SU-DHL-6 (cell line): ENCODE measurements around the gene SCD5.

Source experiments
- H2AFZ ChIP-seq: fragments of 200-600 bp; sonication (generic); 2 replicates; pipeline ENCODE4 v1.6.1; 2014; ENCODE audit warnings: low read depth, mild to moderate bottlenecking, moderate library complexity, mixed read lengths, antibody characterized with exemption, low read length; ENCODE audit not compliant: severe bottlenecking
- H3F3A ChIP-seq: fragments of 200-600 bp; shearing (Covaris generic); 2 replicates; pipeline ENCODE4 v1.6.0; 2016; ENCODE audit warnings: antibody characterized with exemption, mild to moderate bottlenecking; ENCODE audit not compliant: insufficient read depth
- H3K27ac ChIP-seq: fragments of 200-600 bp; sonication (generic); 2 replicates; pipeline ENCODE4 v1.5.1; 2016; ENCODE audit warnings: low read depth, mild to moderate bottlenecking, low read length, moderate library complexity, mixed read lengths
- H3K27me3 ChIP-seq: fragments of 200-600 bp; sonication (generic), shearing (Covaris generic); 2 replicates; pipeline ENCODE4 v1.6.0; 2014; ENCODE audit warnings: mild to moderate bottlenecking, low read length
- H3K36me3 ChIP-seq: fragments of 200-600 bp; sonication (generic); 2 replicates; pipeline ENCODE4 v1.6.1; 2014; ENCODE audit warnings: mild to moderate bottlenecking, low read length, mixed read lengths
- H3K4me2 ChIP-seq: fragments of 300-600, 200-600 bp; shearing (Covaris generic), sonication (generic); 2 replicates; pipeline ENCODE4 v1.6.0; 2014; ENCODE audit warnings: low read length, low read depth, mild to moderate bottlenecking; ENCODE audit not compliant: poor library complexity, severe bottlenecking
- H3K4me3 ChIP-seq: fragments of 200-600 bp; sonication (generic); 2 replicates; pipeline ENCODE4 v1.5.1; 2014; ENCODE audit warnings: antibody characterized with exemption, low read length, mild to moderate bottlenecking, mixed read lengths; ENCODE audit not compliant: insufficient read depth, poor library complexity, severe bottlenecking
- H3K79me2 ChIP-seq: fragments of 200-600 bp; sonication (generic); 2 replicates; pipeline ENCODE4 v1.6.1; 2014; ENCODE audit warnings: mild to moderate bottlenecking, low read length, moderate library complexity; ENCODE audit not compliant: insufficient read depth
- H3K9ac ChIP-seq: fragments of 200-600 bp; sonication (generic); 2 replicates; pipeline ENCODE4 v1.7.0; 2014; ENCODE audit warnings: mild to moderate bottlenecking, low read length
- H3K9me2 ChIP-seq: fragments of 200-600 bp; sonication (generic); replicated peaks from 2 replicates; pipeline ENCODE4 v1.6.1; 2014; ENCODE audit warnings: low read length; ENCODE audit not compliant: insufficient read depth
- H3K9me3 ChIP-seq: fragments of 200-600 bp; sonication (generic); 2 replicates; pipeline ENCODE4 v1.6.1; 2014; ENCODE audit warnings: low read length, mixed read lengths; ENCODE audit not compliant: insufficient read depth
- H4K20me1 ChIP-seq: fragments of 200-600 bp; sonication (generic); 2 replicates; pipeline ENCODE4 v1.6.1; 2014; ENCODE audit warnings: low read depth, mild to moderate bottlenecking, antibody characterized with exemption, low read length, moderate library complexity, mixed read lengths
- CTCF ChIP-seq: fragments of 200-600 bp; sonication (generic); IDR thresholded peaks from one replicate; pipeline ENCODE4 v1.5.1; 2017; ENCODE audit warnings: antibody characterized with exemption, mild to moderate bottlenecking, low read length, moderate library complexity; ENCODE audit not compliant: insufficient read depth, poor library complexity, severe bottlenecking
- EZH2phosphoT487 ChIP-seq: fragments of 200-600 bp; sonication (generic), shearing (Covaris generic); conservative IDR thresholded peaks from 2 replicates; pipeline ENCODE4 v1.6.1; 2018; ENCODE audit warnings: mild to moderate bottlenecking, antibody characterized with exemption, low read length, moderate library complexity, mixed read lengths

SCD5 gene

GRCh38 chr4:82782626-82783345 lies 15.8 kb downstream of the SCD5 start:
- no peaks in the 10 kb centered on the region for H3F3A ChIP-seq
- no peaks in the 10 kb centered on the region for H3K27me3 ChIP-seq
- H3K27ac ChIP-seq, result no peak overlapping the region
- no peak for TF ChIP-seq EZH2phosphoT487
- no peak overlapping the region for H2AFZ ChIP-seq
- no peaks in the 10 kb centered on the region for H3K36me3 ChIP-seq
- no peaks in the 10 kb centered on the region for H3K9me3 ChIP-seq
- no peaks in the 10 kb centered on the region for H3K79me2 ChIP-seq
- no peaks in the 10 kb centered on the region for H3K9me2 ChIP-seq
- no peak overlapping the region for H3K9ac ChIP-seq
- H4K20me1 ChIP-seq, result no peaks in the 10 kb centered on the region
- no peak overlapping the region for H3K4me2 ChIP-seq
- H3K4me3 ChIP-seq, result no peak overlapping the region

GRCh38 chr4:82780752-82781231 lies 17.8 kb downstream of the SCD5 start:
- H3K27me3 ChIP-seq, result no peaks in the 10 kb centered on the region
- H3K79me2 ChIP-seq, result no peaks in the 10 kb centered on the region
- H4K20me1 ChIP-seq, result no peaks in the 10 kb centered on the region
- no peak overlapping the region for H3K4me2 ChIP-seq
- H2AFZ ChIP-seq, result no peak overlapping the region
- TF ChIP-seq EZH2phosphoT487, result no peak
- TF ChIP-seq CTCF, result no peak
- H3K4me3 ChIP-seq, result no peak overlapping the region
- H3F3A ChIP-seq, result no peaks in the 10 kb centered on the region
- no peaks in the 10 kb centered on the region for H3K36me3 ChIP-seq
- no peak overlapping the region for H3K27ac ChIP-seq
- no peak overlapping the region for H3K9ac ChIP-seq
- H3K9me2 ChIP-seq, result no peaks in the 10 kb centered on the region
- H3K9me3 ChIP-seq, result no peaks in the 10 kb centered on the region

- H3K9me2 ChIP-seq, result no peaks in the 10 kb centered on the region
- H3K9ac ChIP-seq, result no peak overlapping the region
- H4K20me1 ChIP-seq, result no peaks in the 10 kb centered on the region
- H2AFZ ChIP-seq, result no peak overlapping the region
- H3K36me3 ChIP-seq, result no peaks in the 10 kb centered on the region
- H3F3A ChIP-seq, result no peaks in the 10 kb centered on the region
- no peaks in the 10 kb centered on the region for H3K27me3 ChIP-seq
- TF ChIP-seq CTCF, result no peak
- TF ChIP-seq EZH2phosphoT487, result no peak
- H3K27ac ChIP-seq, result 0 out of 2 replicates have a peak overlapping the region, but pooled peaks have one; percentile 5
- H3K9me3 ChIP-seq, result no peaks in the 10 kb centered on the region
- no peak overlapping the region for H3K4me3 ChIP-seq
- H3K79me2 ChIP-seq, result no peaks in the 10 kb centered on the region
- no peak overlapping the region for H3K4me2 ChIP-seq
Observed at GRCh38 chr4:82780170-82780751, 18.3 kb downstream of the SCD5 start.

- H3K9me2 ChIP-seq, result no peaks in the 10 kb centered on the region
- no peak overlapping the region for H3K9ac ChIP-seq
- no peak overlapping the region for H3K27ac ChIP-seq
- TF ChIP-seq CTCF, result no peak
- TF ChIP-seq EZH2phosphoT487, result no peak
- H4K20me1 ChIP-seq, result no peaks in the 10 kb centered on the region
- H3K4me2 ChIP-seq, result no peak overlapping the region
- H3K27me3 ChIP-seq, result no peaks in the 10 kb centered on the region
- H3K4me3 ChIP-seq, result no peak overlapping the region
- no peaks in the 10 kb centered on the region for H3F3A ChIP-seq
- H3K9me3 ChIP-seq, result no peaks in the 10 kb centered on the region
- H3K79me2 ChIP-seq, result no peaks in the 10 kb centered on the region
- no peak overlapping the region for H2AFZ ChIP-seq
- no peaks in the 10 kb centered on the region for H3K36me3 ChIP-seq
Observed at GRCh38 chr4:82779032-82779431, 19.6 kb downstream of the SCD5 start.
